ENCODE results near the gene CMSS1. TPM values are rescaled to one million over a fixed set of nuclear protein-coding genes. Genes with fewer than 3 reads are reported as not detected.

The CMSS1 gene
- total and polyA plus RNA-seq, 2 of the 13 experiments (the other 11 are each of a cell fraction or from before 2014, with no cell fraction given), result 6.4 to 48.7 TPM

GRCh38 chr3:99817437-99818240, at the start of gene CMSS1 (continued):
- TF ChIP-seq HNF1A (IDR thresholded peaks at IDR 0.05; ENCODE audit: low read depth) (peak; percentile 11; the same call in 1 of the 2 replicates), HNF1A (CRISPR knock-in tag; IDR thresholded peaks at IDR 0.05; ENCODE audit: borderline replicate concordance) (peak; percentile 16; the same call in 1 of the 2 replicates), NFKB2 (CRISPR knock-in tag; IDR thresholded peaks at IDR 0.05; ENCODE audit: borderline replicate concordance) (peak; percentile 69; the same call in 1 of the 2 replicates), CHCHD3 (CRISPR knock-in tag; IDR thresholded peaks at IDR 0.05) (no peak), ZNF280D (CRISPR knock-in tag; IDR thresholded peaks at IDR 0.05) (peak; percentile 63; the same call in 1 of the 2 replicates), ZNF142 (CRISPR knock-in tag; IDR thresholded peaks at IDR 0.05) (0 out of 2 replicates have a peak, but pooled peaks have one; percentile 39), SCMH1 (CRISPR knock-in tag; IDR thresholded peaks at IDR 0.05; ENCODE audit: borderline replicate concordance) (no peak), MIER3 (CRISPR knock-in tag; IDR thresholded peaks at IDR 0.05; ENCODE audit: borderline replicate concordance) (peak; percentile 62; the same call in 1 of the 2 replicates), NFE2 (CRISPR knock-in tag; IDR thresholded peaks at IDR 0.05) (no peak), ZNF446 (CRISPR knock-in tag; IDR thresholded peaks at IDR 0.05) (peak; percentile 60; the same call in 1 of the 2 replicates), MTA1 (CRISPR knock-in tag; IDR thresholded peaks at IDR 0.05; ENCODE audit: borderline replicate concordance) (peak; percentile 66; the same call in 1 of the 2 replicates)

Data from HepG2 (cell line).